Mammary epithelial cell (primary cell): ENCODE results near the gene POC1B.

Source experiments
- EZH2 ChIP-seq: IDR thresholded peaks from 2 replicates; pipeline ENCODE4 v1.6.1; 2012; ENCODE audit warnings: low read length, inconsistent platforms, borderline replicate concordance
- TF ChIP-seq, protein P1 (sequence below), 2 donors: IDR thresholded peaks in 1 of 2; conservative IDR thresholded peaks in 1 of 2; 2 replicates each; pipeline ENCODE4 v1.5.1; 2011 to 2012; ENCODE audit warnings: inconsistent platforms in 2 of 2, low read length in 2 of 2, mild to moderate bottlenecking in 2 of 2, control low read depth in 1 of 2, low read depth in 1 of 2; ENCODE audit not compliant: insufficient read depth in 1 of 2; ENCODE audit errors: extremely low read depth in 1 of 2

- TF ChIP-seq EZH2: no peak
- TF ChIP-seq, protein P1, sequence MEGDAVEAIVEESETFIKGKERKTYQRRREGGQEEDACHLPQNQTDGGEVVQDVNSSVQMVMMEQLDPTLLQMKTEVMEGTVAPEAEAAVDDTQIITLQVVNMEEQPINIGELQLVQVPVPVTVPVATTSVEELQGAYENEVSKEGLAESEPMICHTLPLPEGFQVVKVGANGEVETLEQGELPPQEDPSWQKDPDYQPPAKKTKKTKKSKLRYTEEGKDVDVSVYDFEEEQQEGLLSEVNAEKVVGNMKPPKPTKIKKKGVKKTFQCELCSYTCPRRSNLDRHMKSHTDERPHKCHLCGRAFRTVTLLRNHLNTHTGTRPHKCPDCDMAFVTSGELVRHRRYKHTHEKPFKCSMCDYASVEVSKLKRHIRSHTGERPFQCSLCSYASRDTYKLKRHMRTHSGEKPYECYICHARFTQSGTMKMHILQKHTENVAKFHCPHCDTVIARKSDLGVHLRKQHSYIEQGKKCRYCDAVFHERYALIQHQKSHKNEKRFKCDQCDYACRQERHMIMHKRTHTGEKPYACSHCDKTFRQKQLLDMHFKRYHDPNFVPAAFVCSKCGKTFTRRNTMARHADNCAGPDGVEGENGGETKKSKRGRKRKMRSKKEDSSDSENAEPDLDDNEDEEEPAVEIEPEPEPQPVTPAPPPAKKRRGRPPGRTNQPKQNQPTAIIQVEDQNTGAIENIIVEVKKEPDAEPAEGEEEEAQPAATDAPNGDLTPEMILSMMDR (conservative IDR thresholded peaks at IDR 0.05 in 1 of 2, IDR thresholded peaks at IDR 0.05 in 1 of 2; ENCODE audit: extremely low read depth in 1 of 2, insufficient read depth in 1 of 2, low read depth in 1 of 2, low read length in 2 of 2): no peak
Observed at GRCh38 chr12:89450907-89451306, 74.9 kb downstream of the POC1B start.
